BLaER1 (cell line): ENCODE results near the gene SCTR.

Source experiments
- H3K27ac ChIP-seq: shearing (Covaris generic); formaldehyde crosslinking; 2 replicates; pipeline ENCODE4 v1.8.1; 2022
- H3K27me3 ChIP-seq: shearing (Covaris generic); formaldehyde crosslinking; 2 replicates; pipeline ENCODE4 v1.8.1; 2022
- H3K36me3 ChIP-seq: shearing (Covaris generic); formaldehyde crosslinking; 2 replicates; pipeline ENCODE4 v1.8.1; 2022
- H3K4me1 ChIP-seq: shearing (Covaris generic); formaldehyde crosslinking; 2 replicates; pipeline ENCODE4 v1.8.1; 2022
- H3K4me2 ChIP-seq: shearing (Covaris generic); formaldehyde crosslinking; 2 replicates; pipeline ENCODE4 v1.8.1; 2022
- H3K4me3 ChIP-seq: shearing (Covaris generic); formaldehyde crosslinking; 2 replicates; pipeline ENCODE4 v1.8.1; 2022
- H3K9ac ChIP-seq: shearing (Covaris generic); formaldehyde crosslinking; 2 replicates; pipeline ENCODE4 v1.8.1; 2022
- H3K9me3 ChIP-seq: shearing (Covaris generic); formaldehyde crosslinking; 2 replicates; pipeline ENCODE4 v1.8.1; 2022
- H4K20me1 ChIP-seq: shearing (Covaris generic); formaldehyde crosslinking; 2 replicates; pipeline ENCODE4 v1.8.1; 2022
- Cebpa-rat ChIP-seq: shearing (Covaris generic); IDR thresholded peaks from 2 replicates; pipeline ENCODE4 v1.8.1; 2022

SCTR gene

DNA sequence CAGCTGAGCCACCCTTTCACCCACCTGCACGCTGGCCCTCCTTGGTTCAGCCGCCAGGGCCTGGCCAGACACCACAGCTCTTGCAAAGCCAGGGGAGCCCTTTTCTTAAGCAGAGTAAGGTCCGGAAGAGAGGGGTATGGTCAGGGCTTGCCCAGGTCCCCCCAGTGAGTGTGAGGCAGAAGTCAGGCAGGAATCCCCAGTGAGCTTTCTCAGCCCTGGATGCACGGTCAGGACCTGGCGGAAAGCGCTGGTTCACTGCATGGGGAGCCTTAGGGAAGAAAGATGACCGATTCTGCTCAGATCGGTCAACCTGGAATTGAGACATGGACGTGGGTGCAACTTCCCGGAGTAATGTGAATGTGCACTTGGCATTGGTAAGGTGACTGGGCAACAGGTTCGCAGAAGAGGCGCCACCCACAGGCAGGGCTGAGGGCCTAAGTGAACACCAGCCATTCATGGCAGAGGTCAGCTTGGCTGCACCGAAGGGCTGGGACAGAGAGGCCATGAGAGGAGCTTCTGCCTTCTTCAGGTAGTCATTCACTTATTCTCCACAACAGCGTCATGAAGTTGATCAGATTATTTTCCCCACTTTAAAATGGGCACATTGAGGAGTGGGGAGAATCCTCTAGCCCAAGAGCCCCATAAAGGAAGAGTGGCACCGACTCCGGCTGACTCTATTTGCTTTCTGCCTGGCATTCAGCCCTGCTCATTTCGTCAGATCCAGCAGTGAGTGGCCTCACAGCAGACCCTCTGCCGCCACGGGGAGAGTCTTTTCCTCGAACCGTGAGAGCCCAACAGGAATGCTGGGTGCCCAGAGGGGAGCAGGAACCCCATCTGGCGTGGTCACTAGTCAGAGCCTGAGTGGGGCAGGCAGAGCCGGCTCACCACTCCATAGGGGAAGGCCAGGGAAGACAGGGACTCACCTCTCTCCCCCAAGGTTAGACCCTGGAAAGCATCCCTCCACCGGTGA, 35.8 kb downstream of the SCTR start:
- peak overlapping the region; percentile 69 for H3K4me2 ChIP-seq
- H3K9me3 ChIP-seq, result no peaks in the 10 kb centered on the region
- peaks cover 25% of the 10 kb centered on the region for H3K4me1 ChIP-seq
- no peaks in the 10 kb centered on the region for H3K36me3 ChIP-seq
- no peaks in the 10 kb centered on the region for H4K20me1 ChIP-seq
- H3K9ac ChIP-seq, result no peak overlapping the region
- TF ChIP-seq Cebpa-rat, result no peak
- H3K27ac ChIP-seq, result no peak overlapping the region; the same call in 1 of the 2 replicates
- no peaks in the 10 kb centered on the region for H3K27me3 ChIP-seq
- H3K4me3 ChIP-seq, result no peak overlapping the region

DNA sequence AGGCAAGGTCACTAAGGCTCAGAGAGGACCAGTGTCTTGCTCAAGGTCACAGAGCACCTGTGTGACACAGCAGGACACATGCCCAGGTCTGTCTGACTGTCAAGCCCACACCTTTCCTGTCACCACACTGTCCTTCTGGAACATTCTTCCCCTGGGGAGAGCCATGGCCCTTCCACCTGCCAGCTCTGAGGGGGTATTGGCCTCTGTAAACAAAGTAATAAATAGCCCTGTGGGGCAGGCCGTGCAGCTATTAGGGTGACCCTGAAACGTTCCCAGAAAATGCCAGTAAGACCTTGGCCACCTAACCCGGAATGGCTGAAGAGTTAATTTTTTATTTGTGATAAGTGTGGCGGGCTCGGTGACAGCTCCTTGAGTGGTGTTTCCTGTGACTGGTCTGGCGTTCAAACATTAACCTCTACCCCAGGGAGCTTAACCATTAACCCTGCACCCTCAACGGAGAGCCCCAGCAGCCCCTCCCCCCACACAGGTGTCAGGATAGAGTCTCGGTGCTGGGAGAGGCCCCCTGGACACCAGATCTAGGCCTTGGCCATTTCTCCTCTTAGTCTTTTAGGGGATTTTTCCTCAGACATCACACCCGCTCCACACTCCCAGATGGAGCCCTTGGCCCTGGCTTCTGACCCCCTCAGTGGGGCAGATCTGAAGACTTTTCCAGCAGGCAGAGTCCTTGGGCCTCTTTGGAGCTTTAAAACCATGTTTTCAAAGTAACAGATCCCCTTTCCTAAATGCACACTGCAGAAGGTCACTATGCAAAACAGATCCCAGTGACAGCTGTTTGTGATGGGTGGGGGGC, 36.6 kb downstream of the SCTR start:
- Histone ChIP-seq H3K4me1 (peaks cover 33% of the 10 kb centered on the region), H3K27ac (peak overlapping the region; percentile 1), H3K4me2 (peak overlapping the region; percentile 69), H3K36me3 (no peaks in the 10 kb centered on the region), H3K9ac (no peak overlapping the region), H3K9me3 (no peaks in the 10 kb centered on the region), H3K27me3 (no peaks in the 10 kb centered on the region), H3K4me3 (no peak overlapping the region), H4K20me1 (no peaks in the 10 kb centered on the region)
- TF ChIP-seq Cebpa-rat, result no peak

DNA sequence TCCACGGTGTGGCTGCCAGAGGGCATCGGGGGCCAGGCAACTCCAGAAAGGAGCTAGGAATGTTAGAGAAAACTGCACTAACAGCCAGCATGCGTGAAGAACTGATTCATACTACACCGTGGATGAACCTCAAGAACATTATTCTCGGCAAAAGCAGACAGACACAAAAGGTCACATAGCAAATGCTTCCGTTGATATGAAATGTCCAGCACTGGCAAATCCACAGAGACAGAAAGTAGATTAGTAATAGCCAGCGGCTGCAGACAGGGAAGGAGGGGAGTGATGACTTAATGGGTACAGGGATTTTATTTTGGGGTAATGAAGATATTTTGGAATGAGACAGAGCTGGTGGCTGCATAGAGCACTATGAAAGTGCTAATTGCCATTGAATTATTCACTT, 37.4 kb downstream of the SCTR start:
- Histone ChIP-seq H3K9me3 (no peaks in the 10 kb centered on the region), H3K4me2 (peak overlapping the region; percentile 69; the same call in 1 of the 2 replicates), H3K4me1 (peaks cover 40% of the 10 kb centered on the region), H4K20me1 (no peaks in the 10 kb centered on the region), H3K27ac (no peak overlapping the region), H3K27me3 (no peaks in the 10 kb centered on the region), H3K9ac (no peak overlapping the region), H3K36me3 (no peaks in the 10 kb centered on the region), H3K4me3 (no peak overlapping the region)
- TF ChIP-seq Cebpa-rat, result no peak

DNA sequence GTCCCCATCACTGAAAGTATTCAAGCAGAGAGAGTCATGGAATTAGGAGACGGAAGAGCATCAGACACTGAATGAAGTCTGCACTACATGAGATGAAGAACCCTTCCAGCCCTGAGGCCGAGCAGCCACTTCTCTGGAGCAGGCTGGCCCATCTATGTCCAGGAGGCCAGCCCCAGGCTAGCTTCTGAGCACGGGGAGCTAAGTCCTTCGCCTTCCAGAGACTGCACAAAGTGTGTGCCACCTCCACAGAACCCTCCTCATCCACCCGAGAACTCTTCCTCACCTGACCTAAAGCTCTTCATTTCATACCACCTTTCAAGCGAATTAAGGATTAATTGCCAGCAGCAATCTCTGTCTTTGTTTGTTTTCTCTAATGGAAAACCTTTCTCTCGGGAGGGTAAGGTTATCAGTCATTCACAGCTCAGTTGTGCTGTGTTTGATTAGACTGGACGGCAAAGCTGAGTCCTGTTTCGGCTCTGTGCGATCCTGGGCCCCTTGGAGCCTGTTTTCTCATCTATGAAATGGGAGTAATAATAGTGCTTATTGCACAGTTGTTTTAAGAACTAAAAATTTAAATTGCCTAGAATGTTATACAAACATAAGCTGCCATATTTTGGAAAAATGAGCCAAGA, 38.0 kb downstream of the SCTR start:
- H3K27ac ChIP-seq, result no peak overlapping the region
- no peaks in the 10 kb centered on the region for H3K36me3 ChIP-seq
- peaks cover 42% of the 10 kb centered on the region for H3K4me1 ChIP-seq
- no peaks in the 10 kb centered on the region for H3K9me3 ChIP-seq
- H3K4me3 ChIP-seq, result no peak overlapping the region
- no peak for TF ChIP-seq Cebpa-rat
- H3K27me3 ChIP-seq, result no peaks in the 10 kb centered on the region
- no peak overlapping the region for H3K4me2 ChIP-seq
- no peak overlapping the region for H3K9ac ChIP-seq
- H4K20me1 ChIP-seq, result no peaks in the 10 kb centered on the region

DNA sequence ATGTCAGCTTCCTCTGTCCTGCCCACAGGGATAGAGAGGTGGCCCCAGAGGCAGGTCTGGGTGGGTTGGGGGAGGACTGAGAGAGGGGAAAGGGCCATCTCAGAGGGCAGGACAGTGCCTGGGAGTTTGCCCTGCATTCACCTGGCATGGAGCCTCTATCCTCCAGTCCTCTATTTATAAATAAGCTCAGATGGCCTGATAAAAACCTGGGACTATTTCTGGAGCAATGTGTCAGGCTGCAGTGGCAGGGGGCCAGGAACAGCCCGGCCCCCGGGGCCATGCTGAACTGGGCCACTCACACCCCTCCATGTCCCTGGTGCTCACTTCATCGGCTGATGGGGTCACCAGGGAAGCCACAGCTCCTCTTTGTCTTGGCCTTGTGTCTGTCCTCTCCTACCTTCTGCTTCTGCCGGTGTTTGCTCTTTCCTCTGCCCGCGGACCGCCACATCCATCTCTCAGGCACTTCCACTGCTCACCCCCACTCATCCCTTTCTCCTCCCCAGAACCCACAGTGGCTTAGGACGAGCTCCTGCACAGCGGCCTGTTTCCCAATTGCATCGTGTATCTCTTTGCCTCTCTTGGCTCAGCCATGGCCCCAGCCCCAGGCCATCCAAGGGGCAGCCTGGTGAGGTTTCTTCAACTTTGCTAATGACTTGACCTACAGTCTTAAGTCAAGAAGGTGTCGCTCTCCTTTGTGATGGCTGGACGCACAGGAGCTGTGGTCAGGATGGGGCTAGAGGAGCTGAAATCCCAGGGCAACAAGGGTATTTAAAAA, 38.8 kb downstream of the SCTR start:
- H4K20me1 ChIP-seq, result no peaks in the 10 kb centered on the region
- H3K4me2 ChIP-seq, result no peak overlapping the region
- H3K27ac ChIP-seq, result no peak overlapping the region
- no peaks in the 10 kb centered on the region for H3K36me3 ChIP-seq
- peaks cover 42% of the 10 kb centered on the region for H3K4me1 ChIP-seq
- H3K9me3 ChIP-seq, result no peaks in the 10 kb centered on the region
- no peak overlapping the region for H3K9ac ChIP-seq
- no peaks in the 10 kb centered on the region for H3K27me3 ChIP-seq
- TF ChIP-seq Cebpa-rat, result no peak
- no peak overlapping the region for H3K4me3 ChIP-seq

DNA sequence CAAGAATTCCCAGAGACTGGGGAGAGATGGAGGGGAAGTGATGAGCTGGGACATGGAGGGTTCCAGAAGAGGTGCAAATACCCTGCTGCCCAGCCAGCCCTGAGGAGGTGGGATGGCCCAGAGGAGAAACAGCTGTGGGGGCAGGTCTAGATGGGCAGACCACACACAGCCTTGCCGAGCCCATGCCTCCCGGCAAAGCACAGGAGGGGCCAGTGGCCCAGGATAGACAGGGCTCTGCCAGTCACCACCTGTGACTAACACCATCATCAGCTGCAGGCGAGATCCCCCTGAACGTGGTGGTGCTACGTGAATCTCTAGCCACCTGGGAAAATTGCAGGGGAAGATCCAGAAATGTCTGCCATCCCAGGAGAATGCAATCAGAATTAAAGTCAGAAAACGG, 39.4 kb downstream of the SCTR start:
- Histone ChIP-seq H3K27ac (no peak overlapping the region), H3K4me1 (peaks cover 42% of the 10 kb centered on the region), H3K36me3 (no peaks in the 10 kb centered on the region), H3K4me2 (no peak overlapping the region), H3K4me3 (no peak overlapping the region), H3K9ac (no peak overlapping the region), H3K27me3 (no peaks in the 10 kb centered on the region), H4K20me1 (no peaks in the 10 kb centered on the region), H3K9me3 (no peaks in the 10 kb centered on the region)
- TF ChIP-seq Cebpa-rat, result no peak

DNA sequence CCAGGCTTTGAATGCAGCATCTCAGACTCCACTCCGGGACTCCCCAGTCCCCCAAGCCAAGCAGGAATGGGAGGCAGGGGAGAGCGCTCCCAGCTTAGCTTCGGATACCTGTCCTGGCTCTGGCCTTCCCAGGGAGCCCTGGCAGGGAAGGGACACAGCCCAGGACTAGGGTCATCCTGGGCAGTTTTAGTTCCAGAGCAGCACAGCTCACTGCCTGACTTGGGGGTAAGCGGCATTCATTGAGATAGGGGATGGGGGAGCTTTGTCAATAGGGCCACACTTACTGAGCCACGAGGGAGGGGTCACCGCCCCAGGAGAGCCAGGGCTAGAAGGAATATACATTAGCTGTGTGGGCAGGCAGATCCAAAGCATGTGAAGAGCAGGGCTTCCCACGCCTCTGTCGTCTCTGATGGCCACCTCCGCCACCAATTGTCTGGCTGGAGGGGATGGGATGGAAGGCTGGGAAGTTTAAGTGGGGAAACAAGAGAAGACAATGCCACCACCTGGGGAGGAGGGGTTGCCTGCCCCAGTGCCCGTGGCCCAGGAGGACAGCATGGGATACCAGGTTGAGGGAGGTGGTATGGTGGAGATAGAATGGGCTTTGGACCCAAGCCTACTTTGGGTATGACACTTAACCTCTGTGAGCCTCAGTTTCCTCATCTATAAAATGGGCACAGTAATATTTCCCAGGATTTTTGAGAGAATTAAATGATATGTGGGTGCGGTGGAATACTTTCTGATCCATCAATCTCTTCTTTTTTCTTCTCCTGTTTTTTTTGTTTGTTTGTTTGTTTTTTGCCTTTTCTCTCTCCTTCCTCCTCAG, 40.2 kb downstream of the SCTR start:
- no peak for TF ChIP-seq Cebpa-rat
- H3K9me3 ChIP-seq, result no peaks in the 10 kb centered on the region
- H3K4me1 ChIP-seq, result peaks cover 42% of the 10 kb centered on the region
- H3K9ac ChIP-seq, result no peak overlapping the region
- no peak overlapping the region for H3K27ac ChIP-seq
- no peaks in the 10 kb centered on the region for H3K27me3 ChIP-seq
- no peaks in the 10 kb centered on the region for H3K36me3 ChIP-seq
- no peak overlapping the region for H3K4me2 ChIP-seq
- no peak overlapping the region for H3K4me3 ChIP-seq
- no peaks in the 10 kb centered on the region for H4K20me1 ChIP-seq

DNA sequence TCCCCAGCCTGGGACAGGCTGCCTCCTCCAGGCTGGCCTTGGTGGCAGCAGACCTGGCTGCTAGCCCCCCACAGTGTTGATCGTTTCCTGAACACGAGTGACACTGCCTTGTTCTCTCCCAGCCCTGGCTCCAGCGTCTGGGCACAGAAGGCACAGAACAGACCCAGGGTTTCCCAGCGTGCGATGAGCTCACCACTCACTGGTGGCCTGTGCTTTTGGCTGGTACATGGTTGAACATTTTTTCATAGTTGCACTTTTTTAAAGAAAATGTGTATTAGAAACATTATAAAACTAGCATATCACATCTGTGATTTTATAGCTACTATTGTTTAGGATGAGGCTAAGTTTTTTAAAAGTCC, 40.9 kb downstream of the SCTR start:
- Histone ChIP-seq H3K4me1 (peaks cover 42% of the 10 kb centered on the region), H3K36me3 (no peaks in the 10 kb centered on the region), H3K4me3 (no peak overlapping the region), H3K27ac (no peak overlapping the region), H3K4me2 (peak overlapping the region; percentile 25; the same call in 1 of the 2 replicates), H4K20me1 (no peaks in the 10 kb centered on the region), H3K27me3 (no peaks in the 10 kb centered on the region), H3K9ac (no peak overlapping the region), H3K9me3 (no peaks in the 10 kb centered on the region)
- TF ChIP-seq Cebpa-rat, result no peak
